ENCODE measurements around the gene AGPAT3. TPM values are rescaled to one million over a fixed set of nuclear protein-coding genes. Genes with fewer than 3 reads are reported as not detected.
"Not testable (repeated sequence)": the region's sequence is repeated elsewhere in the genome, so short reads cannot be mapped to it uniquely, and the experiment has no call there.

Gene AGPAT3
- total RNA-seq, 1 donor from 2014 or later, result 25.8 TPM

GRCh38 chr21:43881935-43882334 is 16.9 kb downstream of the AGPAT3 start:
- DNase-seq (ENCODE audit: low read depth), result no peak

GRCh38 chr21:43882952-43883545 is 18.0 kb downstream of the AGPAT3 start:
- DNase-seq (ENCODE audit: low read depth), result no peak

GRCh38 chr21:43884012-43884860 is 19.2 kb downstream of the AGPAT3 start:
- no peak for DNase-seq (ENCODE audit: low read depth)

GRCh38 chr21:43884861-43885417 is 19.9 kb downstream of the AGPAT3 start:
- DNase-seq (ENCODE audit: low read depth), result no peak

GRCh38 chr21:43885721-43886120 is 20.7 kb downstream of the AGPAT3 start:
- no peak for DNase-seq (ENCODE audit: low read depth)

GRCh38 chr21:43886565-43886964 is 21.5 kb downstream of the AGPAT3 start:
- no peak for DNase-seq (ENCODE audit: low read depth)

- DNase-seq (ENCODE audit: low read depth), result no peak
Observed at GRCh38 chr21:43889069-43889468, 24.0 kb downstream of the AGPAT3 start.

GRCh38 chr21:43890042-43890441 is 25.0 kb downstream of the AGPAT3 start:
- DNase-seq (ENCODE audit: low read depth), result no peak

- no peak for DNase-seq (ENCODE audit: low read depth)
Observed at GRCh38 chr21:43892334-43892733, 27.3 kb downstream of the AGPAT3 start.

- no peak for DNase-seq (ENCODE audit: low read depth)
Observed at GRCh38 chr21:43892984-43893535, 28.0 kb downstream of the AGPAT3 start.

GRCh38 chr21:43893536-43894205 is 28.6 kb downstream of the AGPAT3 start:
- DNase-seq (ENCODE audit: low read depth), result no peak

- DNase-seq (ENCODE audit: low read depth), result no peak
Observed at GRCh38 chr21:43894206-43894577, 29.2 kb downstream of the AGPAT3 start.

- DNase-seq (ENCODE audit: low read depth), result no peak
Observed at GRCh38 chr21:43895196-43895595, 30.2 kb downstream of the AGPAT3 start.

GRCh38 chr21:43896696-43897299 is 31.8 kb downstream of the AGPAT3 start:
- not testable (repeated sequence) for DNase-seq (ENCODE audit: low read depth)

- no peak for DNase-seq (ENCODE audit: low read depth)
Observed at GRCh38 chr21:43899307-43900077, 34.5 kb downstream of the AGPAT3 start.

GRCh38 chr21:43900078-43900385 is 35.0 kb downstream of the AGPAT3 start:
- no peak for DNase-seq (ENCODE audit: low read depth)

GRCh38 chr21:43900690-43901089 is 35.7 kb downstream of the AGPAT3 start:
- DNase-seq (ENCODE audit: low read depth), result no peak

- DNase-seq (ENCODE audit: low read depth), result peak; percentile 51
Observed at GRCh38 chr21:43902441-43902840, 37.4 kb downstream of the AGPAT3 start.

GRCh38 chr21:43903451-43904091 is 38.5 kb downstream of the AGPAT3 start:
- DNase-seq (ENCODE audit: low read depth), result peak; percentile 53

- DNase-seq (ENCODE audit: low read depth), result no peak
Observed at GRCh38 chr21:43904331-43904781, 39.3 kb downstream of the AGPAT3 start.
